Activated naive CD8-positive, alpha-beta T cell treated with anti-CD3 and anti-CD28 coated beads, Interleukin-2, amount 10 ng/mL, durations not matched to agents 7 days and 5 days (primary cell): Measurements from ENCODE around the gene VSX1. TPM values are rescaled to one million over a fixed set of nuclear protein-coding genes. Genes with fewer than 3 reads are reported as not detected.

ENCODE experiments used
- ATAC-seq: fragments of 150-1000 bp; cut with Tn5 transposase; one replicate; pipeline ENCODE4 v1.10.0; 2021; ENCODE audit warnings: low read depth, moderate library complexity
- POLR2A ChIA-PET: fragments of 350-600 bp; sonication (Branson Sonifier 250); formaldehyde crosslinking; loops from one replicate; lab custom pipeline; 2021; ENCODE audit warnings: antibody characterized with exemption; lab: Charles Lee
- DNase-seq: peaks from one replicate; pipeline ENCODE4 v3.0.0; 2021
- H3K27ac Mint-ChIP-seq: one replicate; pipeline ENCODE4 v1.8.0; 2022; ENCODE audit warnings: mild to moderate bottlenecking, mixed read lengths
- H3K27me3 Mint-ChIP-seq: one replicate; pipeline ENCODE4 v1.8.0; 2022; ENCODE audit warnings: mild to moderate bottlenecking, moderate library complexity, mixed read lengths
- H3K36me3 Mint-ChIP-seq: one replicate; pipeline ENCODE4 v1.8.0; 2021; ENCODE audit warnings: mild to moderate bottlenecking, mixed read lengths
- H3K4me1 Mint-ChIP-seq: one replicate; pipeline ENCODE4 v1.8.0; 2021; ENCODE audit warnings: mixed read lengths
- H3K4me3 Mint-ChIP-seq: one replicate; pipeline ENCODE4 v1.8.0; 2022; ENCODE audit warnings: mild to moderate bottlenecking, moderate library complexity, mixed read lengths
- H3K9me3 Mint-ChIP-seq: one replicate; pipeline ENCODE4 v1.8.0; 2021; ENCODE audit warnings: mixed read lengths
- total RNA-seq, 2 experiments: library from RNA; stranded (reverse); gene quantifications; one replicate each; pipeline ENCODE4 v1.2.3, GENCODE V29; 2021

Gene VSX1
- total RNA-seq, 2 experiments from 2014 or later = not detected

GRCh38 chr20:25066386-25066785 is 15.6 kb downstream of the VSX1 start:
- Mint-ChIP-seq H3K36me3 (no peaks in the 10 kb centered on the region), H3K27ac (no peak overlapping the region), H3K4me1 (peaks cover 4% of the 10 kb centered on the region), H3K9me3 (no peaks in the 10 kb centered on the region), H3K27me3 (peaks cover 43% of the 10 kb centered on the region), H3K4me3 (no peak overlapping the region)
- DNase-seq (no peak), ATAC-seq (no peak)
- POLR2A ChIA-PET = no interaction called here

GRCh38 chr20:25065625-25066338 is 16.2 kb downstream of the VSX1 start:
- H3K9me3 Mint-ChIP-seq = no peaks in the 10 kb centered on the region
- POLR2A ChIA-PET = interaction anchor here (1.2 kb wide), 1 partner anchor 72 kb away, joined by 4 read pairs; no protein-coding TSS in a partner anchor
- no peak overlapping the region for H3K27ac Mint-ChIP-seq
- peaks cover 4% of the 10 kb centered on the region for H3K4me1 Mint-ChIP-seq
- ATAC-seq (peak; percentile 73), DNase-seq (peak; percentile 59)
- no peaks in the 10 kb centered on the region for H3K36me3 Mint-ChIP-seq
- no peak overlapping the region for H3K4me3 Mint-ChIP-seq
- H3K27me3 Mint-ChIP-seq = peaks cover 42% of the 10 kb centered on the region

- Mint-ChIP-seq H3K9me3 (no peaks in the 10 kb centered on the region), H3K27me3 (peaks cover 41% of the 10 kb centered on the region), H3K4me1 (peaks cover 4% of the 10 kb centered on the region), H3K4me3 (no peak overlapping the region), H3K27ac (no peak overlapping the region), H3K36me3 (no peaks in the 10 kb centered on the region)
- ATAC-seq = no peak
- DNase-seq = no peak
- POLR2A ChIA-PET = interaction anchor here (1.2 kb wide), 1 partner anchor 71 kb away, joined by 4 read pairs; no protein-coding TSS in a partner anchor
These were observed 16.8 kb downstream of the VSX1 start for GRCh38 chr20:25065072-25065624.

- no peaks in the 10 kb centered on the region for H3K9me3 Mint-ChIP-seq
- H3K27ac Mint-ChIP-seq = peak overlapping the region; percentile 22
These were observed 17.3 kb downstream of the VSX1 start for GRCh38 chr20:25064561-25065071.

GRCh38 chr20:25063981-25064380 is 18.0 kb downstream of the VSX1 start:
- ATAC-seq = no peak
- no peak overlapping the region for H3K27ac Mint-ChIP-seq
- POLR2A ChIA-PET = interaction anchor here (1.2 kb wide), 1 partner anchor 71 kb away, joined by 3 read pairs; no protein-coding TSS in a partner anchor

More at GRCh38 chr20:25064561-25065071, 17.3 kb downstream of the VSX1 start:
- POLR2A ChIA-PET = interaction anchor here (1.2 kb wide), 2 partner anchors 70 to 72 kb away, joined by 3 to 4 read pairs; no protein-coding TSS in a partner anchor
- H3K4me3 Mint-ChIP-seq = no peak overlapping the region
- DNase-seq (no peak), ATAC-seq (no peak)
- H3K36me3 Mint-ChIP-seq = no peaks in the 10 kb centered on the region
- H3K4me1 Mint-ChIP-seq = peaks cover 4% of the 10 kb centered on the region
- peaks cover 37% of the 10 kb centered on the region for H3K27me3 Mint-ChIP-seq

GRCh38 chr20:25063546-25063945 is 18.4 kb downstream of the VSX1 start:
- no peaks in the 10 kb centered on the region for H3K36me3 Mint-ChIP-seq
- no peak overlapping the region for H3K27ac Mint-ChIP-seq
- peaks cover 28% of the 10 kb centered on the region for H3K27me3 Mint-ChIP-seq
- POLR2A ChIA-PET = interaction anchor here (1.2 kb wide), 1 partner anchor 71 kb away, joined by 3 read pairs; no protein-coding TSS in a partner anchor
- peaks cover 9% of the 10 kb centered on the region for H3K4me1 Mint-ChIP-seq
- ATAC-seq (no peak), DNase-seq (no peak)
- H3K9me3 Mint-ChIP-seq = no peaks in the 10 kb centered on the region
- no peak overlapping the region for H3K4me3 Mint-ChIP-seq

More at GRCh38 chr20:25063981-25064380, 18.0 kb downstream of the VSX1 start:
- no peaks in the 10 kb centered on the region for H3K9me3 Mint-ChIP-seq
- H3K4me3 Mint-ChIP-seq = no peak overlapping the region
- no peaks in the 10 kb centered on the region for H3K36me3 Mint-ChIP-seq
- peaks cover 6% of the 10 kb centered on the region for H3K4me1 Mint-ChIP-seq
- H3K27me3 Mint-ChIP-seq = peaks cover 31% of the 10 kb centered on the region
- DNase-seq = no peak

- POLR2A ChIA-PET = interaction anchor here (1.2 kb wide), 1 partner anchor 70 kb away, joined by 7 read pairs; the partner anchor contains the start of gene APMAP
- H3K27me3 Mint-ChIP-seq = peaks cover 25% of the 10 kb centered on the region
- H3K4me3 Mint-ChIP-seq = no peak overlapping the region
- H3K9me3 Mint-ChIP-seq = no peaks in the 10 kb centered on the region
- H3K36me3 Mint-ChIP-seq = no peaks in the 10 kb centered on the region
- DNase-seq (no peak), ATAC-seq (no peak)
- peaks cover 9% of the 10 kb centered on the region for H3K4me1 Mint-ChIP-seq
- no peak overlapping the region for H3K27ac Mint-ChIP-seq
These were observed 19.1 kb downstream of the VSX1 start for GRCh38 chr20:25062841-25063240.

- POLR2A ChIA-PET = interaction anchor here (1.2 kb wide), 1 partner anchor 69 kb away, joined by 7 read pairs; the partner anchor contains the start of gene APMAP
- Mint-ChIP-seq H3K4me1 (peaks cover 9% of the 10 kb centered on the region), H3K27ac (no peak overlapping the region), H3K4me3 (no peak overlapping the region), H3K9me3 (no peaks in the 10 kb centered on the region), H3K36me3 (no peaks in the 10 kb centered on the region), H3K27me3 (peaks cover 25% of the 10 kb centered on the region)
- DNase-seq (no peak), ATAC-seq (no peak)
These were observed 20.0 kb downstream of the VSX1 start for GRCh38 chr20:25061821-25062530.

- H3K9me3 Mint-ChIP-seq = no peaks in the 10 kb centered on the region
- H3K27me3 Mint-ChIP-seq = peaks cover 23% of the 10 kb centered on the region
- no peak overlapping the region for H3K4me3 Mint-ChIP-seq
- ATAC-seq (no peak), DNase-seq (no peak)
- no peak overlapping the region for H3K27ac Mint-ChIP-seq
- no peaks in the 10 kb centered on the region for H3K36me3 Mint-ChIP-seq
- peaks cover 7% of the 10 kb centered on the region for H3K4me1 Mint-ChIP-seq
- POLR2A ChIA-PET = no interaction called here
These were observed 20.7 kb downstream of the VSX1 start for GRCh38 chr20:25061103-25061799.

GRCh38 chr20:25059866-25060465 is 22.0 kb downstream of the VSX1 start:
- H3K36me3 Mint-ChIP-seq = peaks cover 4% of the 10 kb centered on the region
- peaks cover 20% of the 10 kb centered on the region for H3K27me3 Mint-ChIP-seq
- no peak overlapping the region for H3K4me3 Mint-ChIP-seq
- POLR2A ChIA-PET = interaction anchor here (1.2 to 3.9 kb wide), 4 partner anchors 22 to 110 kb away, joined by 5 to 61 read pairs (median 24); partner anchors contain the start of genes APMAP and CST7
- no peaks in the 10 kb centered on the region for H3K9me3 Mint-ChIP-seq
- peaks cover 12% of the 10 kb centered on the region for H3K4me1 Mint-ChIP-seq
- ATAC-seq = no peak
- no peak overlapping the region for H3K27ac Mint-ChIP-seq
- DNase-seq = no peak

- DNase-seq = no peak
- H3K27me3 Mint-ChIP-seq = peaks cover 17% of the 10 kb centered on the region
- H3K36me3 Mint-ChIP-seq = peaks cover 10% of the 10 kb centered on the region
- POLR2A ChIA-PET = interaction anchor here (1.1 to 3.9 kb wide), 10 partner anchors 14 to 332 kb away, joined by 3 to 61 read pairs (median 10); partner anchors contain the start of genes ABHD12, APMAP, CST7 and ENTPD6
- no peak for ATAC-seq
- peak overlapping the region; percentile 72 for H3K4me3 Mint-ChIP-seq
- H3K4me1 Mint-ChIP-seq = peaks cover 21% of the 10 kb centered on the region
- H3K9me3 Mint-ChIP-seq = no peaks in the 10 kb centered on the region
- H3K27ac Mint-ChIP-seq = peak overlapping the region; percentile 85
These were observed 22.8 kb downstream of the VSX1 start for GRCh38 chr20:25058847-25059810.
